Loucy (cell line): ENCODE measurements around the gene FUOM.

Experiments
- H2AFZ ChIP-seq: fragments of 200-600 bp; sonication (generic); 2 replicates; pipeline ENCODE4 v1.6.0; 2016; ENCODE audit warnings: antibody characterized with exemption, mild to moderate bottlenecking, low read length, moderate library complexity
- H3F3A ChIP-seq: fragments of 200-600 bp; 2 replicates; pipeline ENCODE4 v1.6.0; 2016; ENCODE audit warnings: antibody characterized with exemption, low read depth, mild to moderate bottlenecking
- H3K27me3 ChIP-seq: fragments of 200-600 bp; sonication (generic); 2 replicates; pipeline ENCODE4 v1.6.1; 2014; ENCODE audit warnings: low read length, mild to moderate bottlenecking; ENCODE audit not compliant: insufficient read depth, poor library complexity, severe bottlenecking
- H3K36me3 ChIP-seq: fragments of 200-600 bp; sonication (generic); 2 replicates; pipeline ENCODE4 v1.6.1; 2016; ENCODE audit warnings: low read length; ENCODE audit not compliant: insufficient read depth
- H3K4me1 ChIP-seq: fragments of 200-600 bp; sonication (generic); 2 replicates; pipeline ENCODE4 v1.5.1; 2014; ENCODE audit warnings: low read length, mild to moderate bottlenecking; ENCODE audit not compliant: insufficient read depth, poor library complexity, severe bottlenecking
- H3K4me2 ChIP-seq: fragments of 200-600 bp; sonication (generic); 2 replicates; pipeline ENCODE4 v1.6.0; 2014; ENCODE audit warnings: antibody characterized with exemption, low read length, low read depth, mild to moderate bottlenecking; ENCODE audit not compliant: poor library complexity, severe bottlenecking
- H3K4me3 ChIP-seq: fragments of 200-600 bp; sonication (generic); 2 replicates; pipeline ENCODE4 v1.5.1; 2014; ENCODE audit warnings: low read length, mild to moderate bottlenecking, mixed read lengths; ENCODE audit not compliant: poor library complexity, severe bottlenecking
- H3K79me2 ChIP-seq: fragments of 200-600 bp; sonication (generic); 2 replicates; pipeline ENCODE4 v1.6.1; 2014; ENCODE audit warnings: low read length; ENCODE audit not compliant: insufficient read depth
- H3K9ac ChIP-seq: fragments of 200-600 bp; sonication (generic); 2 replicates; pipeline ENCODE4 v1.6.0; 2014; ENCODE audit warnings: mild to moderate bottlenecking, low read depth, low read length, moderate library complexity; ENCODE audit not compliant: poor library complexity, severe bottlenecking
- H3K9me2 ChIP-seq: fragments of 200-600 bp; sonication (generic); replicated peaks from 2 replicates; pipeline ENCODE4 v1.6.1; 2016; ENCODE audit warnings: low read depth, low read length, mixed read lengths
- H3K9me3 ChIP-seq: fragments of 200-600 bp; sonication (generic); 2 replicates; pipeline ENCODE4 v1.6.1; 2014; ENCODE audit warnings: mild to moderate bottlenecking, antibody characterized with exemption, low read length, low read depth; ENCODE audit not compliant: insufficient read depth
- H4K20me1 ChIP-seq: fragments of 200-600 bp; sonication (generic); 2 replicates; pipeline ENCODE4 v1.6.0; 2014; ENCODE audit warnings: antibody characterized with exemption, low read length, mild to moderate bottlenecking; ENCODE audit not compliant: insufficient read depth, poor library complexity, severe bottlenecking
- EZH2phosphoT487 ChIP-seq: fragments of 200-600 bp; IDR thresholded peaks from 2 replicates; pipeline ENCODE4 v1.6.1; 2018; ENCODE audit warnings: antibody characterized with exemption, mild to moderate bottlenecking, moderate library complexity, borderline replicate concordance
- TF ChIP-seq, protein P1 (sequence below): fragments of 200-600 bp; sonication (generic); conservative IDR thresholded peaks from 2 replicates; pipeline ENCODE4 v1.5.1; 2014; ENCODE audit warnings: mild to moderate bottlenecking, antibody characterized with exemption, low read length

FUOM gene

DNA sequence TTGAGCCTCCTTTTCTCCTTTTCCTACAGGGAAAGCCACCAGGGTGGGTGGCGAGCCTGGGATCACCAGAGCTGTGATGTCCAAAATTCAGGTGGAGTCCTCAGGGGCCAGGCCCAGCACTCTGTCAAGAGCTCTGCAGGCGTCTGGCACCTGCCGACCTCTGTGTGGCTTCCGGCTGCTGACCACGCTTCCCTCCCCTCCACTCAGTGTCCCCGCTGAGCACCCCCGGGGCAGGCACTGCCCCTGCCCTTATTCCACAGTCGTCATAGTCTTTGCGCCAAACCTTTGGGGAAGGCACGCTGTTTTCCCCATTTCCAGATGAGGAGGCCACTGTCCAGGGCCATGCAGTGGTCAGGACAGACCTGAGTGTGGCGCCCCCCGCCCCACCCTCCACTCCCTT, 43.7 kb upstream of the FUOM start:
- Histone ChIP-seq H3K36me3 (peaks cover 18% of the 10 kb centered on the region), H3K4me3 (no peak overlapping the region), H3K9me3 (no peaks in the 10 kb centered on the region), H3K9me2 (no peaks in the 10 kb centered on the region), H4K20me1 (peaks cover 5% of the 10 kb centered on the region), H3K27me3 (no peaks in the 10 kb centered on the region), H3F3A (no peaks in the 10 kb centered on the region), H3K4me2 (peak overlapping the region; percentile 4), H3K79me2 (peaks cover 20% of the 10 kb centered on the region; the same call in 1 of the 2 replicates), H3K9ac (no peak overlapping the region), H2AFZ (no peak overlapping the region), H3K4me1 (peaks cover 23% of the 10 kb centered on the region)
- TF ChIP-seq, protein P1, sequence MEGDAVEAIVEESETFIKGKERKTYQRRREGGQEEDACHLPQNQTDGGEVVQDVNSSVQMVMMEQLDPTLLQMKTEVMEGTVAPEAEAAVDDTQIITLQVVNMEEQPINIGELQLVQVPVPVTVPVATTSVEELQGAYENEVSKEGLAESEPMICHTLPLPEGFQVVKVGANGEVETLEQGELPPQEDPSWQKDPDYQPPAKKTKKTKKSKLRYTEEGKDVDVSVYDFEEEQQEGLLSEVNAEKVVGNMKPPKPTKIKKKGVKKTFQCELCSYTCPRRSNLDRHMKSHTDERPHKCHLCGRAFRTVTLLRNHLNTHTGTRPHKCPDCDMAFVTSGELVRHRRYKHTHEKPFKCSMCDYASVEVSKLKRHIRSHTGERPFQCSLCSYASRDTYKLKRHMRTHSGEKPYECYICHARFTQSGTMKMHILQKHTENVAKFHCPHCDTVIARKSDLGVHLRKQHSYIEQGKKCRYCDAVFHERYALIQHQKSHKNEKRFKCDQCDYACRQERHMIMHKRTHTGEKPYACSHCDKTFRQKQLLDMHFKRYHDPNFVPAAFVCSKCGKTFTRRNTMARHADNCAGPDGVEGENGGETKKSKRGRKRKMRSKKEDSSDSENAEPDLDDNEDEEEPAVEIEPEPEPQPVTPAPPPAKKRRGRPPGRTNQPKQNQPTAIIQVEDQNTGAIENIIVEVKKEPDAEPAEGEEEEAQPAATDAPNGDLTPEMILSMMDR = no peak
- TF ChIP-seq EZH2phosphoT487 = no peak

DNA sequence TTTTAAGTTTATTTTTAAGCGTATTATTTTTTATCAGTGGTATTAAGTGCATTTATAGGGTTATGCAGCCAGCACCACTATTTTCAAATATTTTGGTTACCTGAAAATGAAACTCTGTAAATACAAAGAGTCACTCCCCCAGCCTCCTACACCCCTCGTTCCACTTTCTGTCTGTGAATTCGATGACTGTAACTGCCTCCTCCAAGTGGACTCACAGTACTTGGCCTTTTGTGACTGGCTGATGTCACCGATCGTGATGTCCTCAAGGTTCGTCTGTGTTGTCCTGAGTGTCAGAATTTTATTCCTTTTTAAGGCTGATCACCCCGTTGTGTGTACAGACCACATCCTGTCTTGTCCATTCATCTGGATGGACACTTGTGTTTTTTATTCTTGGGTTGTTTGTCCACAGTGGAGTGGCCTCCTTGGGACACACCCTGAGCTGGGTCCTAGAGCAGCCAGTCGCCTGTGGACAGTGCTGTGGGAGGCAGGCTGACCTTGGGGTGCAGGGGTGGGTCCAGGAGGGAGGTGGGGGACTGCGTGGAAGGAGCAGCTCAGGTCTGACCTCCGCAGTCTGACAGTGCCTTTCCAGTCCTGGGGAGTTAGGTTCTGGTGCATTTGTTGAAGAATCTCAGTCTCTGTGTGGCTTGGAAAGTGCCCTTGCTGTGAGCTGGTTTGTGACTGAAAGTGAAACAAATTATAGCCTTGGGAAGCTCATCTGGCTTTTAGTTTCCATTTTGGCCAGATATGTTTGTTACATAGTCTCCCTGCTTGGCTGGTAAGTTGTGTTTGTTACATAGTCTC, 43.0 kb upstream of the FUOM start:
- Histone ChIP-seq H3K4me3 (no peak overlapping the region), H3K27me3 (no peaks in the 10 kb centered on the region), H3F3A (no peaks in the 10 kb centered on the region), H3K9me3 (no peaks in the 10 kb centered on the region), H2AFZ (no peak overlapping the region), H3K79me2 (peaks cover 26% of the 10 kb centered on the region), H3K9ac (no peak overlapping the region), H3K9me2 (no peaks in the 10 kb centered on the region), H3K4me2 (peak overlapping the region; percentile 4), H3K4me1 (peaks cover 29% of the 10 kb centered on the region), H4K20me1 (peaks cover 9% of the 10 kb centered on the region), H3K36me3 (peaks cover 18% of the 10 kb centered on the region)
- no peak for TF ChIP-seq EZH2phosphoT487
- TF ChIP-seq, protein P1 = no peak

DNA sequence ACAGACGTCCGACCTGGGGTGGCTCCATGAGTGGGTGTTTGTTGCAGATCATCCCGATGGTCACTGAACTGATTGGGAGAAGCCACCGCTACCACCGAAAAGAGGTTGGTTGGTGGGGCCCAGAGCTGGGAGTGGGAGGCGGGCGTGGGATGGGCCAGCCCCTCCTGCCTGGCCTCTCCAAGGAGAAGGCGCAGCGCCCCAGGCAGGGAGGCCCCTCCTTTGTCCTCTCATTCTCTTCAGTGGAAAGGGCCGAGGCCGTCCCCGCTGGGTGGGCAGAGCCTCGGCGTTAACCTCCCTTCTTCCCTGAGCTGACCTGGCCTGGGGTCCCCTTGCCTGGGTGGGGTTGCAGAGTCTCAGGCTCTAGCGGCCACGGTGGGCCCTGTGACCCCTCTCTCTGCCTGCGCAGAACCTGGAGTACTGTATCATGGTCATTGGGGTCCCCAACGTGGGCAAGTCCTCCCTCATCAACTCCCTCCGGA, 41.3 kb upstream of the FUOM start:
- Histone ChIP-seq H4K20me1 (peaks cover 19% of the 10 kb centered on the region), H3F3A (no peaks in the 10 kb centered on the region), H3K9ac (no peak overlapping the region), H3K36me3 (peaks cover 18% of the 10 kb centered on the region), H3K4me3 (no peak overlapping the region), H3K4me1 (peaks cover 39% of the 10 kb centered on the region), H3K79me2 (peaks cover 43% of the 10 kb centered on the region), H3K4me2 (no peak overlapping the region), H2AFZ (no peak overlapping the region), H3K27me3 (no peaks in the 10 kb centered on the region), H3K9me3 (no peaks in the 10 kb centered on the region), H3K9me2 (no peaks in the 10 kb centered on the region)
- TF ChIP-seq, protein P1 = no peak
- TF ChIP-seq EZH2phosphoT487 = no peak
